Neural progenitor cell (in vitro differentiated cells): ENCODE measurements around the gene ABLIM2.

ENCODE experiments used
- CTCF ChIP-seq: fragments of 200-600 bp; sonication (generic); IDR thresholded peaks from 2 replicates; pipeline ENCODE4 v1.5.1; 2017; ENCODE audit warnings: antibody characterized with exemption, mild to moderate bottlenecking
- EZH2phosphoT487 ChIP-seq: fragments of 200-600 bp; sonication (generic); IDR thresholded peaks from 2 replicates; pipeline ENCODE4 v1.6.1; 2017; ENCODE audit warnings: antibody characterized with exemption

- no peak for TF ChIP-seq CTCF
- TF ChIP-seq EZH2phosphoT487: no peak
Measured at GRCh38 chr4:8142556-8142955, 16.1 kb downstream of the ABLIM2 start.
